Thyroid gland (tissue), 4 donors: Measurements from ENCODE around the gene DR1.

Source experiments
- POLR2A ChIP-seq, 2 donors: fragments of 450-650 bp; IDR thresholded peaks; one replicate each; pipeline ENCODE4 v1.6.1; 2017; ENCODE audit warnings: antibody characterized with exemption in 2 of 2, mild to moderate bottlenecking in 2 of 2, moderate library complexity in 1 of 2
- TF ChIP-seq, protein P1 (sequence below), 6 experiments: fragments of 200-600 bp in 3 of 6; fragments of 450-650 bp in 3 of 6; sonication (generic) in 3 of 6; IDR thresholded peaks; one replicate each; pipeline ENCODE4 v1.5.1; 2016 to 2019; ENCODE audit warnings: antibody characterized with exemption in 6 of 6, mild to moderate bottlenecking in 2 of 6, inconsistent platforms in 1 of 6, moderate library complexity in 1 of 6

DNA sequence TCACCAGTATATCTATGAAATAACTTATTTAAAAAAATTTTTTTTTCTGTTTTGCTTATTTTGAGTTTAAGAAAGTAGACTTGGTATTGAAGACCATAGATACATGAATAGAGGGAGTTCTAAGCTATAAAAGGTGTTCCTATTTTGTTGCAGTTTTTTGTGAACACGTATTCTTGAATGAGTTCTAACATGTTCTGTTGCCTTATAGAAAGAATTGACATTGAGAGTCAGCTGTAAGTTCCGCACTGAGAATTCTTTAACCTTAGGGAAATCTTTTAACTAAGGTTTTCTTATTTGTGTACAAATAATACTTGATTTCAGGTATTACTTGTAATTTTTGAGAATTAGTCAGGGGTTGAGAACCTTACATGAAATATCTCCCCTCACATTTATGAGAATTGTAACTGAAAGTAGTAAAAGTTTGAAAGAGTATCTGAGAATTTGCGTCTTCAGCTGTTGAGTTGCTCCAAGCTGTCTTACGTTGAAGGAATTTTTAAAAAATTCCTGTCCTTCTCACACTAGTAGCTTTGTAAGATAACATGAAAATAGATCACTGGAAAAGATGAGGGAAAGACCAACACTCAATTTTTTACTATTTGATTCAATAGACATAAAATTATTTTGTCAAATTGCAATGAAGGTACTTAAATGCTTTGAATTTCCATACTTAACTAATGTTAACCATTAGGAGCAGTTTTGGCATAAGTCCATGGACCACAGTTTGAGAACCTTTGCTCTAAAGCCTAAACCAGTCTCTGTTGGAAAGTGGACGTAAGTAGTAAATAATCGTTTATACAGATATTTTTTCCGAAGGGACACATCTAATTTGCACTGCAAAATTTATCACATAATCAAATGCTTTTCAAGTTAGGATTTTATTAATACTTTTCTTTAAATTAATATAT lies 3.8 kb downstream of the DR1 start:
- TF ChIP-seq, protein P1, sequence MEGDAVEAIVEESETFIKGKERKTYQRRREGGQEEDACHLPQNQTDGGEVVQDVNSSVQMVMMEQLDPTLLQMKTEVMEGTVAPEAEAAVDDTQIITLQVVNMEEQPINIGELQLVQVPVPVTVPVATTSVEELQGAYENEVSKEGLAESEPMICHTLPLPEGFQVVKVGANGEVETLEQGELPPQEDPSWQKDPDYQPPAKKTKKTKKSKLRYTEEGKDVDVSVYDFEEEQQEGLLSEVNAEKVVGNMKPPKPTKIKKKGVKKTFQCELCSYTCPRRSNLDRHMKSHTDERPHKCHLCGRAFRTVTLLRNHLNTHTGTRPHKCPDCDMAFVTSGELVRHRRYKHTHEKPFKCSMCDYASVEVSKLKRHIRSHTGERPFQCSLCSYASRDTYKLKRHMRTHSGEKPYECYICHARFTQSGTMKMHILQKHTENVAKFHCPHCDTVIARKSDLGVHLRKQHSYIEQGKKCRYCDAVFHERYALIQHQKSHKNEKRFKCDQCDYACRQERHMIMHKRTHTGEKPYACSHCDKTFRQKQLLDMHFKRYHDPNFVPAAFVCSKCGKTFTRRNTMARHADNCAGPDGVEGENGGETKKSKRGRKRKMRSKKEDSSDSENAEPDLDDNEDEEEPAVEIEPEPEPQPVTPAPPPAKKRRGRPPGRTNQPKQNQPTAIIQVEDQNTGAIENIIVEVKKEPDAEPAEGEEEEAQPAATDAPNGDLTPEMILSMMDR (IDR thresholded peaks at IDR 0.05), result no peak
- no peak for TF ChIP-seq POLR2A (IDR thresholded peaks at IDR 0.05)
